ENCODE data around the gene ZNF121.

DNA sequence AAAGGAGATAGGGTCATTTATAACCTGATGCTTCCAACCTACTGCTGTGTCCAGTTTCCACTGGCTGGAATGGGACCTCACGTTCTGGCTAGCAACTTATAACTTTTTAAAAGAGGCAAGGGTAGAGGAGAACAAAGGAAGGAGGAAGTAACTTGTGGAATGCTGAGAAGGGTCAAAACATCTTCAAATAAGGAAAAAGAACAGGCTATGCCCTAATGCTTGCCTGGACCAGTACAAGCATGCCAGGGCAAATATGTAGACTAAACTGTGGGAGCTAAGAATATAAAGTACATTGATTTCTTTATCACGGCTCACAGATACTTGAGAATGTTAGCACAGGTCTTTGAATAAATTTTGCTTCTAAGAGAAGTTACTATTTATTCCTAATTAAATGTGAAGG, 38.2 kb upstream of the ZNF121 start:
- TF ChIP-seq, protein P1, sequence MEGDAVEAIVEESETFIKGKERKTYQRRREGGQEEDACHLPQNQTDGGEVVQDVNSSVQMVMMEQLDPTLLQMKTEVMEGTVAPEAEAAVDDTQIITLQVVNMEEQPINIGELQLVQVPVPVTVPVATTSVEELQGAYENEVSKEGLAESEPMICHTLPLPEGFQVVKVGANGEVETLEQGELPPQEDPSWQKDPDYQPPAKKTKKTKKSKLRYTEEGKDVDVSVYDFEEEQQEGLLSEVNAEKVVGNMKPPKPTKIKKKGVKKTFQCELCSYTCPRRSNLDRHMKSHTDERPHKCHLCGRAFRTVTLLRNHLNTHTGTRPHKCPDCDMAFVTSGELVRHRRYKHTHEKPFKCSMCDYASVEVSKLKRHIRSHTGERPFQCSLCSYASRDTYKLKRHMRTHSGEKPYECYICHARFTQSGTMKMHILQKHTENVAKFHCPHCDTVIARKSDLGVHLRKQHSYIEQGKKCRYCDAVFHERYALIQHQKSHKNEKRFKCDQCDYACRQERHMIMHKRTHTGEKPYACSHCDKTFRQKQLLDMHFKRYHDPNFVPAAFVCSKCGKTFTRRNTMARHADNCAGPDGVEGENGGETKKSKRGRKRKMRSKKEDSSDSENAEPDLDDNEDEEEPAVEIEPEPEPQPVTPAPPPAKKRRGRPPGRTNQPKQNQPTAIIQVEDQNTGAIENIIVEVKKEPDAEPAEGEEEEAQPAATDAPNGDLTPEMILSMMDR (IDR thresholded peaks at IDR 0.05; ENCODE audit: low read depth, low read length), result no peak
- no peak for TF ChIP-seq POLR2A (IDR thresholded peaks at IDR 0.05; ENCODE audit: extremely low read depth, insufficient read length)
- TF ChIP-seq, protein P2, sequence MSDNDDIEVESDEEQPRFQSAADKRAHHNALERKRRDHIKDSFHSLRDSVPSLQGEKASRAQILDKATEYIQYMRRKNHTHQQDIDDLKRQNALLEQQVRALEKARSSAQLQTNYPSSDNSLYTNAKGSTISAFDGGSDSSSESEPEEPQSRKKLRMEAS (IDR thresholded peaks at IDR 0.05; ENCODE audit: low read depth, low read length), result no peak
- TF ChIP-seq MYC (IDR thresholded peaks at IDR 0.05; ENCODE audit: low read depth, low read length), result no peak

Measured in NB4 (cell line).